GM12891 (cell line): ENCODE data around the gene HDAC2.

Experiments
- POLR2A ChIP-seq: IDR thresholded peaks from 2 replicates; pipeline ENCODE4 v1.6.1; 2011; ENCODE audit warnings: low read depth, low read length, control low read depth
- POLR2AphosphoS5 ChIP-seq: IDR thresholded peaks from 2 replicates; pipeline ENCODE4 v1.6.1; 2011; ENCODE audit warnings: low read depth, low read length, control low read depth
- SPI1 ChIP-seq: IDR thresholded peaks from 2 replicates; pipeline ENCODE4 v1.6.1; 2011; ENCODE audit warnings: low read depth, low read length, control low read depth

DNA sequence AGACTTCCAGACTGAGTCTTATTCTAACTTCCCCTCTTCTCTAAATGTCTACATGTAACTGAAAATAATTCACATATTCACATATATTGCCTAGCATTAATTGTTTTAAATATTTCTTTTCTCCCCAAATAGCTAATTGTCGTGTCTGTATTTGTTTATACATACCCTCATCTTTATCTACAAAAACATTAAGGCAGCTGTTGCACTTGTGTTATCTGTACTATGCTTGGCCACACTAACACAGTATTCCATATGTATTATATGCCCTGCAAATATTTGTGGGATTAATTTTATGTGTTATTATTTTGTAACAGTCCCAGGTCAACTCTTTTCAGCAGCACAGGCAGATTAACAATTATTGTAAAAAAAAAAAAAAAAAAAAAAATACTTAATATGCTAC, 11.7 kb downstream of the HDAC2 start:
- TF ChIP-seq POLR2A = no peak
- no peak for TF ChIP-seq SPI1
- TF ChIP-seq POLR2AphosphoS5 = no peak
